Fibroblast of mammary gland (primary cell): ENCODE measurements around the gene APMAP.

ENCODE experiments used
- DNase-seq: peaks from one replicate; pipeline ENCODE4 v3.0.0-alpha.2; 2010; ENCODE audit warnings: low read depth
- H3K4me3 ChIP-seq: 2 replicates; pipeline ENCODE4 v1.5.1; 2011; ENCODE audit warnings: low read depth, mild to moderate bottlenecking, low read length, moderate library complexity; ENCODE audit not compliant: control insufficient read depth
- CTCF ChIP-seq: conservative IDR thresholded peaks from 2 replicates; pipeline ENCODE4 v1.5.1; 2011; ENCODE audit warnings: low read depth, low read length, inconsistent platforms; ENCODE audit not compliant: control insufficient read depth, insufficient read depth

Gene APMAP

GRCh38 chr20:24968278-24968800 is 24.2 kb downstream of the APMAP start:
- no peak for TF ChIP-seq CTCF
- DNase-seq, result no peak
- no peak overlapping the region for H3K4me3 ChIP-seq

- no peak overlapping the region for H3K4me3 ChIP-seq
- no peak for TF ChIP-seq CTCF
- DNase-seq, result no peak
Observed at GRCh38 chr20:24966317-24967012, 26.1 kb downstream of the APMAP start.

GRCh38 chr20:24965065-24965919 is 27.3 kb downstream of the APMAP start:
- no peak for TF ChIP-seq CTCF
- no peak overlapping the region for H3K4me3 ChIP-seq
- DNase-seq, result no peak

GRCh38 chr20:24964506-24964840 is 28.1 kb downstream of the APMAP start:
- no peak for DNase-seq
- TF ChIP-seq CTCF, result no peak
- no peak overlapping the region for H3K4me3 ChIP-seq

- TF ChIP-seq CTCF, result no peak
- DNase-seq, result no peak
- no peak overlapping the region for H3K4me3 ChIP-seq
Observed at GRCh38 chr20:24963672-24964505, 28.7 kb downstream of the APMAP start.

GRCh38 chr20:24962510-24962909 is 30.0 kb downstream of the APMAP start:
- no peak for TF ChIP-seq CTCF
- no peak for DNase-seq
- H3K4me3 ChIP-seq, result no peak overlapping the region
